ENCODE results near the gene C8B. TPM values are rescaled to one million over a fixed set of nuclear protein-coding genes. Genes with fewer than 3 reads are reported as not detected.

C8B gene
- polyA plus RNA-seq, 4 donors: 0.06 to 0.45 (median 0.15) TPM; not detected in 1

DNA sequence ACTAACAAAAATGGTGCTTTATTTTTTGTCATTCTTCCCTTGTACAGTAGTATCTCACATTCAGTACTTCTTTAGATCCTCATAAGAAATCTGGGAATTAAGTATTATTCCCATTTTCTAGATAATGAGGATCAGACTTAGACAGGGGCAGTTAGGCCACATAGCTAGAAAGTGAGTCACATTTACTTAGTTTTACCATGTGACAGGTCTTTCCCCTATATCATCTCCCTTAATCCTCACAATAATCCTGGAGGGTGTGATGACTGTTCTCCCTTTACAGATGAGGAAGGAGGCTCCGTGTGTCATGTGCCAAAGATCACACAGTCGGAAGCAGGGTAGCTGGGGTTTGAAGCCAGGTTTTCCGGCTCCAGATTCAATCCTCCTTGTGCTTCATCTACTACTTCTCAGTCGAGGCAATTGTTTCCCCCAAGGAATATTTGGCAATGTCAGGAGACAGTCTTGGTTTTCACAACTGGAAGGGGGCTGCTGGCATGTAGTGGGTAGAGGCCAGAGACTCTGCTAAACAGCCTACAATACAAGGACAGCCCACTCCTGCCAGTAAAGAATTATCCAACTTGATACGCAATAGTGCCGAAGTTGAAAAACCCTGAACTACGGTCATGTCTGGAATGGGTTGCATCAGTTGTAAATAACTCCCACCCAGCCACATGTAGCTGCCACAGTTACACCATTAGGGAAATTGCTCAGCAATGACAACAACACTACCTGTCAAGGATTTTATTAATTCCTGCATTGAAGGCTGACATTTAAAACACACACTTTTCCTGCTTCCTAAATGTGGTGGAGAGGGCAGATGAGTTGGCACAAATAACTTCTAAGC, 54.5 kb downstream of the C8B start:
- H3K27ac ChIP-seq (ENCODE audit: low read depth in 1 of 3, low read length in 2 of 3): peak overlapping the region in 1 of 3 donors; percentile 78
- H3K27me3 ChIP-seq (ENCODE audit: control insufficient read depth in 3 of 3, insufficient read depth in 3 of 3, low read length in 3 of 3): peaks cover 0 to 2% (median 0%) of the 10 kb centered on the region in 3 donors
- H3K4me1 ChIP-seq (ENCODE audit: control insufficient read depth in 3 of 3, insufficient read depth in 2 of 3, low read depth in 1 of 3, low read length in 2 of 3): peaks cover 0 to 42% (median 0%) of the 10 kb centered on the region in 3 donors
- DNase-seq (peak; percentile 47 to 63), FAIRE-seq (no peak)
- 73 to 82% (median 80%) methylated on average over 7 of the region's 7 CpGs for WGBS, 3 donors
- H3K9me3 ChIP-seq (ENCODE audit: control insufficient read depth in 2 of 2, insufficient read depth in 1 of 2, low read depth in 1 of 2, low read length in 1 of 2): no peaks in the 10 kb centered on the region
- H3K36me3 ChIP-seq (ENCODE audit: control insufficient read depth in 3 of 3, insufficient read depth in 2 of 3, low read depth in 1 of 3, low read length in 3 of 3): no peaks in the 10 kb centered on the region
- H3K4me3 ChIP-seq (ENCODE audit: low read depth in 1 of 3, low read length in 3 of 3): no peak overlapping the region

GRCh38 chr1:56910441-56910985, 55.3 kb downstream of the C8B start:
- peak in 1 of 2 donors; percentile 74 for DNase-seq
- 64 to 79% (median 67%) methylated on average over 4 of the region's 4 CpGs for WGBS, 3 donors
- Histone ChIP-seq H3K4me3 (ENCODE audit: low read depth in 1 of 3, low read length in 3 of 3) (no peak overlapping the region), H3K27me3 (ENCODE audit: control insufficient read depth in 3 of 3, insufficient read depth in 3 of 3, low read length in 3 of 3) (peaks cover 0 to 2% (median 0%) of the 10 kb centered on the region in 3 donors), H3K9me3 (ENCODE audit: control insufficient read depth in 2 of 2, insufficient read depth in 1 of 2, low read depth in 1 of 2, low read length in 1 of 2) (no peaks in the 10 kb centered on the region), H3K27ac (ENCODE audit: low read depth in 1 of 3, low read length in 2 of 3) (peak overlapping the region in 1 of 3 donors; percentile 78), H3K4me1 (ENCODE audit: control insufficient read depth in 3 of 3, insufficient read depth in 2 of 3, low read depth in 1 of 3, low read length in 2 of 3) (peaks cover 0 to 49% (median 0%) of the 10 kb centered on the region in 3 donors), H3K36me3 (ENCODE audit: control insufficient read depth in 3 of 3, insufficient read depth in 2 of 3, low read depth in 1 of 3, low read length in 3 of 3) (no peaks in the 10 kb centered on the region)
- FAIRE-seq: no peak

DNA sequence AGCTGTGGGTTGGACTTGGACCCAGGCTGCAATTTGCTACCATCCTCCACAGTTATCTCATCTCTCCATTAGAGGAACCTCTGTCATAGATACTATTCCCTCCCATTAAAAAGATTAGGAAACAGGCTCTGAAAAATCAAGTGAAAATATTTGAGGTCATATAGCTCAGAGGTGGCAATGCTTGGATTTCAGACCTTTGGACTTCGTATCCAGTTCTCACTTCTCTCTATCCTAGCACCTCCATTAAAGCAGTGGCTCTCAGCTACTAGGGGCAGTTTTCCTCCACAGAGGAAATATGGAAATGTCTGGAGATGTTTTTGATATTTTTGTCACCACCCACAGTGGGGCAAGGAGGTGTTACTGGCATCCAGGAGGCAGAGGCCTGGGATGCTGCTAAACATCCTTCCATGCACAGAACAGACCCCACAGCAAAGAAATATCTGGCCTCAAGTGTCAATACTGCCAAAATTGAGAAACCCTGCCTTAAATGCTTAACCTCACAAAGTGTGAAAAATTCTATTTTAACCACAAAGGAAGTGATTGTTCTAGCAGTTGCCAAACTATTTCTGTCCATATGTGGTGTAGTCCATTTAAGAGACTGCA, 57.1 kb downstream of the C8B start:
- H3K27me3 ChIP-seq (ENCODE audit: control insufficient read depth in 3 of 3, insufficient read depth in 3 of 3, low read length in 3 of 3): no peaks in the 10 kb centered on the region
- H3K36me3 ChIP-seq (ENCODE audit: control insufficient read depth in 3 of 3, insufficient read depth in 2 of 3, low read depth in 1 of 3, low read length in 3 of 3): no peaks in the 10 kb centered on the region
- FAIRE-seq (no peak), DNase-seq (peak; percentile 80 to 82)
- H3K9me3 ChIP-seq (ENCODE audit: control insufficient read depth in 2 of 2, insufficient read depth in 1 of 2, low read depth in 1 of 2, low read length in 1 of 2): no peaks in the 10 kb centered on the region
- peak overlapping the region in 1 of 3 donors; percentile 78 for H3K27ac ChIP-seq (ENCODE audit: low read depth in 1 of 3, low read length in 2 of 3)
- no peak overlapping the region for H3K4me3 ChIP-seq (ENCODE audit: low read depth in 1 of 3, low read length in 3 of 3)
- peaks cover 0 to 52% (median 0%) of the 10 kb centered on the region in 3 donors for H3K4me1 ChIP-seq (ENCODE audit: control insufficient read depth in 3 of 3, insufficient read depth in 2 of 3, low read depth in 1 of 3, low read length in 2 of 3)
- 44 to 64% (median 57%) methylated on average over 1 of the region's 1 CpG for WGBS, 3 donors

GRCh38 chr1:56905667-56906066, 60.1 kb downstream of the C8B start:
- no peaks in the 10 kb centered on the region for H3K9me3 ChIP-seq (ENCODE audit: control insufficient read depth in 2 of 2, insufficient read depth in 1 of 2, low read depth in 1 of 2, low read length in 1 of 2)
- WGBS, 3 donors: 44 to 60% (median 44%) methylated on average over 3 of the region's 3 CpGs
- H3K4me1 ChIP-seq (ENCODE audit: control insufficient read depth in 3 of 3, insufficient read depth in 2 of 3, low read depth in 1 of 3, low read length in 2 of 3): peaks cover 0 to 54% (median 0%) of the 10 kb centered on the region in 3 donors
- FAIRE-seq: no peak
- H3K27me3 ChIP-seq (ENCODE audit: control insufficient read depth in 3 of 3, insufficient read depth in 3 of 3, low read length in 3 of 3): no peaks in the 10 kb centered on the region
- peak overlapping the region in 1 of 3 donors; percentile 36 for H3K27ac ChIP-seq (ENCODE audit: low read depth in 1 of 3, low read length in 2 of 3)
- H3K4me3 ChIP-seq (ENCODE audit: low read depth in 1 of 3, low read length in 3 of 3): no peak overlapping the region
- peak; percentile 31 to 40 for DNase-seq
- no peaks in the 10 kb centered on the region for H3K36me3 ChIP-seq (ENCODE audit: control insufficient read depth in 3 of 3, insufficient read depth in 2 of 3, low read depth in 1 of 3, low read length in 3 of 3)

GRCh38 chr1:56904663-56905397, 61.0 kb downstream of the C8B start:
- Histone ChIP-seq H3K4me3 (ENCODE audit: low read depth in 1 of 3, low read length in 3 of 3) (no peak overlapping the region), H3K4me1 (ENCODE audit: control insufficient read depth in 3 of 3, insufficient read depth in 2 of 3, low read depth in 1 of 3, low read length in 2 of 3) (peaks cover 0 to 45% (median 0%) of the 10 kb centered on the region in 3 donors), H3K9me3 (ENCODE audit: control insufficient read depth in 2 of 2, insufficient read depth in 1 of 2, low read depth in 1 of 2, low read length in 1 of 2) (no peaks in the 10 kb centered on the region), H3K36me3 (ENCODE audit: control insufficient read depth in 3 of 3, insufficient read depth in 2 of 3, low read depth in 1 of 3, low read length in 3 of 3) (no peaks in the 10 kb centered on the region), H3K27me3 (ENCODE audit: control insufficient read depth in 3 of 3, insufficient read depth in 3 of 3, low read length in 3 of 3) (no peaks in the 10 kb centered on the region), H3K27ac (ENCODE audit: low read depth in 1 of 3, low read length in 2 of 3) (no peak overlapping the region)
- WGBS, 3 donors: 68 to 83% (median 72%) methylated on average over 2 of the region's 2 CpGs
- DNase-seq (no peak), FAIRE-seq (no peak)

DNA sequence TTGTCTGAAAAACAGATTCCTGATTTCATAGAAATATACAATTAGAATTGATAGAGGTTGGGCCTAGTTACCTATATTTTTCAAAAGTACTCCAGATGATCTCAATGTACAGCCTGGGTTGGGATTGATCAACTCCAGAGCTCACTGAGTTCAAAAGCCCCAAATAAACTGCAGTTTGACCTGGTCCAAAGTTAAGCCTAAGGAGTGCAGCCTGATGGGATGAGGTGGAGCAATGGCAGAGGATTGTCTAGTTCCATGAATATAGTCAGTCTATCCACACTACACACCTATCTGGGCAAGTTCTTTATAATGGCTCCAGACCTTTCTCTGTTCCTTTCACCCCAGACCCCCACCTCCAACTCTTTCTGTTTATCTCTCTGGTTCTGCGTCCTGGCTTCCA, 62.0 kb downstream of the C8B start:
- Histone ChIP-seq H3K9me3 (ENCODE audit: control insufficient read depth in 2 of 2, insufficient read depth in 1 of 2, low read depth in 1 of 2, low read length in 1 of 2) (no peaks in the 10 kb centered on the region), H3K27me3 (ENCODE audit: control insufficient read depth in 3 of 3, insufficient read depth in 3 of 3, low read length in 3 of 3) (no peaks in the 10 kb centered on the region), H3K36me3 (ENCODE audit: control insufficient read depth in 3 of 3, insufficient read depth in 2 of 3, low read depth in 1 of 3, low read length in 3 of 3) (no peaks in the 10 kb centered on the region), H3K4me1 (ENCODE audit: control insufficient read depth in 3 of 3, insufficient read depth in 2 of 3, low read depth in 1 of 3, low read length in 2 of 3) (peaks cover 0 to 43% (median 0%) of the 10 kb centered on the region in 3 donors), H3K27ac (ENCODE audit: low read depth in 1 of 3, low read length in 2 of 3) (no peak overlapping the region), H3K4me3 (ENCODE audit: low read depth in 1 of 3, low read length in 3 of 3) (no peak overlapping the region)
- DNase-seq (no peak), FAIRE-seq (no peak)
- WGBS, 3 donors: 84 to 100% (median 94%) methylated on average over 1 of the region's 1 CpG

DNA sequence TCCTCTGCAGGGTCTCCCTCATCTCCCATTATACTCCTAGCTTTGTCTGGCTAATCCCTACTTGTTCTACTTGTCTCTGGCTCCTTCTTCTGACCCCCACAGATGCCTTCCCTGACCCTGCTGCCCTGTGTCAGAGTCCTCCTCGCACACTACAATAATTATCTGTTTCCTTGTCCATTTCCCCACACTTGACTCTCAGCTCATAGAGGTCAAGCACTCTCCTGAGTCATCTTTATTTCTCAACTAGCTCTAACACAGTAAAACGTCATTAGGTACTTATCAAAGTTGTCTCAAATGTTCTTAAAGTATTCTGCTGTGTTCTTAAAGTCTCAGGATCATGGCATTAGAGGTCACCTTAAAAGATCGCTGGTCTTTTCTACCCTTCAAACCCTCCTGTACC, 64.1 kb downstream of the C8B start:
- DNase-seq: peak; percentile 55 to 70
- Histone ChIP-seq H3K27ac (ENCODE audit: low read depth in 1 of 3, low read length in 2 of 3) (peak overlapping the region in 1 of 3 donors; percentile 61), H3K4me1 (ENCODE audit: control insufficient read depth in 3 of 3, insufficient read depth in 2 of 3, low read depth in 1 of 3, low read length in 2 of 3) (peaks cover 0 to 47% (median 7%) of the 10 kb centered on the region in 3 donors), H3K4me3 (ENCODE audit: low read depth in 1 of 3, low read length in 3 of 3) (no peak overlapping the region), H3K9me3 (ENCODE audit: control insufficient read depth in 2 of 2, insufficient read depth in 1 of 2, low read depth in 1 of 2, low read length in 1 of 2) (no peaks in the 10 kb centered on the region), H3K27me3 (ENCODE audit: control insufficient read depth in 3 of 3, insufficient read depth in 3 of 3, low read length in 3 of 3) (no peaks in the 10 kb centered on the region), H3K36me3 (ENCODE audit: control insufficient read depth in 3 of 3, insufficient read depth in 2 of 3, low read depth in 1 of 3, low read length in 3 of 3) (no peaks in the 10 kb centered on the region)
- FAIRE-seq: no peak
- 32 to 49% (median 43%) methylated on average over 3 of the region's 3 CpGs for WGBS, 3 donors

DNA sequence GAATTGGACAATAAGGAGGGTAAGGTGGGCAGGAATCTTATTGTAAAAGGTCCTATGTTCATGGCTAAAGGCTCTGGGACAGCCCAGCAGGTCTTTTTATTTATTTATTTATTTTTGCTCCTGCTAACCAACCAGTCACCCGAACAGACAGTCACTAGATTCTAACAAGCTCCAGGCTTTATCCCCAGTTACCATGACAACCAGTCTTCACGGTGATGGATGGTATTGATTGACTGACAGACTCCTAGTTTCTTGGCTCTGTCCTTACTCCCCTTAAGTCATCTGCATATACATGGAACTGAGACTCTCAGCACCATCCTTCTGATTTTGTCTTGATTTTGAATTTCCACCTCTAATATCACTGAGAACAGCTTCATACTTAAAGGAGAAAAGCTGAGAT, 66.9 kb downstream of the C8B start:
- H3K27me3 ChIP-seq (ENCODE audit: control insufficient read depth in 3 of 3, insufficient read depth in 3 of 3, low read length in 3 of 3): no peaks in the 10 kb centered on the region
- H3K4me1 ChIP-seq (ENCODE audit: control insufficient read depth in 3 of 3, insufficient read depth in 2 of 3, low read depth in 1 of 3, low read length in 2 of 3): peaks cover 0 to 37% (median 8%) of the 10 kb centered on the region in 3 donors
- H3K27ac ChIP-seq (ENCODE audit: low read depth in 1 of 3, low read length in 2 of 3): no peak overlapping the region
- no peaks in the 10 kb centered on the region for H3K9me3 ChIP-seq (ENCODE audit: control insufficient read depth in 2 of 2, insufficient read depth in 1 of 2, low read depth in 1 of 2, low read length in 1 of 2)
- DNase-seq: no peak
- 79 to 95% (median 91%) methylated on average over 2 of the region's 2 CpGs for WGBS, 3 donors
- no peak overlapping the region for H3K4me3 ChIP-seq (ENCODE audit: low read depth in 1 of 3, low read length in 3 of 3)
- FAIRE-seq: no peak
- H3K36me3 ChIP-seq (ENCODE audit: control insufficient read depth in 3 of 3, insufficient read depth in 2 of 3, low read depth in 1 of 3, low read length in 3 of 3): no peaks in the 10 kb centered on the region
